Fibroblast of lung (primary cell): ENCODE data around the gene OPN4. TPM values are rescaled to one million over a fixed set of nuclear protein-coding genes. Genes with fewer than 3 reads are reported as not detected.

Source experiments
- DNase-seq, 2 donors: peaks; one replicate each; pipeline versions ENCODE4 v3.0.0 to v3.0.0-alpha.2; 2010; ENCODE audit warnings: low read depth in 2 of 2
- H2AFZ ChIP-seq: 2 replicates; pipeline ENCODE4 v1.5.1; 2012; ENCODE audit warnings: low read length, control low read depth, inconsistent platforms
- H3K27ac ChIP-seq: 2 replicates; pipeline ENCODE4 v1.5.1; 2011; ENCODE audit warnings: low read length, control low read depth; ENCODE audit not compliant: insufficient read depth
- H3K27me3 ChIP-seq: 2 replicates; pipeline ENCODE4 v1.5.1; 2011; ENCODE audit warnings: mild to moderate bottlenecking, low read length; ENCODE audit not compliant: control insufficient read depth, insufficient read depth
- H3K36me3 ChIP-seq: 2 replicates; pipeline ENCODE4 v1.5.1; 2011; ENCODE audit warnings: low read length; ENCODE audit not compliant: control insufficient read depth, insufficient read depth
- H3K4me1 ChIP-seq: 2 replicates; pipeline ENCODE4 v1.5.1; 2011; ENCODE audit warnings: low read length; ENCODE audit not compliant: control insufficient read depth, insufficient read depth; ENCODE audit errors: extremely low read depth
- H3K4me2 ChIP-seq: 2 replicates; pipeline ENCODE4 v1.5.1; 2011; ENCODE audit warnings: low read length, control low read depth; ENCODE audit not compliant: insufficient read depth; ENCODE audit errors: extremely low read depth
- H3K4me3 ChIP-seq, 4 experiments: fragments of 200-600 bp in 1 of 4; sonication (generic) in 1 of 4; replicated peaks in 1 of 4; 2 replicates each; pipeline ENCODE4 v1.5.1; 2011 to 2016; ENCODE audit warnings: low read length in 4 of 4, low read depth in 3 of 4, mild to moderate bottlenecking in 3 of 4, control low read depth in 2 of 4, inconsistent platforms in 1 of 4, mixed read lengths in 1 of 4; ENCODE audit not compliant: insufficient read depth in 1 of 4; ENCODE audit errors: control extremely low read depth in 1 of 4
- H3K79me2 ChIP-seq: 2 replicates; pipeline ENCODE4 v1.5.1; 2012; ENCODE audit warnings: mild to moderate bottlenecking, low read length, inconsistent platforms; ENCODE audit not compliant: control insufficient read depth, insufficient read depth
- H3K9ac ChIP-seq: 2 replicates; pipeline ENCODE4 v1.5.1; 2011; ENCODE audit warnings: mild to moderate bottlenecking, low read length, control low read depth; ENCODE audit not compliant: insufficient read depth
- H3K9me3 ChIP-seq: 2 replicates; pipeline ENCODE4 v1.5.1; 2012; ENCODE audit warnings: low read depth, low read length; ENCODE audit not compliant: control insufficient read depth, insufficient read depth
- H4K20me1 ChIP-seq: 2 replicates; pipeline ENCODE4 v1.5.1; 2011; ENCODE audit warnings: low read length; ENCODE audit not compliant: control insufficient read depth, insufficient read depth; ENCODE audit errors: extremely low read depth
- EZH2 ChIP-seq: IDR thresholded peaks from 2 replicates; pipeline ENCODE4 v1.5.1; 2012; ENCODE audit warnings: low read length, control low read depth, mild to moderate bottlenecking; ENCODE audit errors: missing control alignments
- polyA plus RNA-seq, 2 donors: library from polyadenylated mRNA; depleted of rRNA in 1 of 2; stranded (reverse) in 1 of 2; unstranded in 1 of 2; fragments of >200 nt; gene quantifications; 2 replicates each; pipeline ENCODE4 v1.2.1, GENCODE V29; 2011 to 2012; ENCODE audit warnings: missing spikeins in 1 of 2
- total RNA-seq: library from RNA; depleted of rRNA; stranded (reverse); fragments of >200 nt; gene quantifications from 2 replicates; pipeline ENCODE4 v1.2.1, GENCODE V29; 2014
- TF ChIP-seq, protein P1 (sequence below), 2 donors: IDR thresholded peaks in 1 of 2; conservative IDR thresholded peaks in 1 of 2; 1 replicate in 1 of 2; 2 replicates in 1 of 2; pipeline ENCODE4 v1.5.1; 2011 to 2012; ENCODE audit warnings: low read length in 2 of 2, control low read depth in 1 of 2, inconsistent platforms in 1 of 2, low read depth in 1 of 2, mild to moderate bottlenecking in 1 of 2

Gene OPN4
- total and polyA plus RNA-seq, 2 donors (not counting 1 experiment from before 2014, with no cell fraction given): not detected

DNA sequence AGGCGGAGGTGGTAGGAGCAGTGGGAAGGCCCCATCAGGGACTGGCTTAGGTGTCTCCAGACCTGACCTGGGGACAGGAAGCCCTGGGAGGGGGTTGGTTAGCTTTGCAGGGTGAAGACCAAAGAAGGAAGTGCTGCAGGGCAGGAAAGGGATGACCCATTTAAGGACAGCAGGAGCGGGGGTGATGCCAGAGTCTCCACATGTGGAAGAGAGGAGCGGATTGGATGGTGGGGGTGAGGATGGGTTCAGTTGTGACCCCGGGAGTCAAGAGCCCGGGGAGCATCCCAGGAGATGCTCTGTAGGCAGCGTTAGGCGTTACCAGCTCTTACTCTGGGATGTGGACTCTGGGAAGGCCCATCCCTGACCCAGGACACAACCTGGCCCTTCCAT, 10.9 kb downstream of the OPN4 start:
- Histone ChIP-seq H3K4me2 (no peak overlapping the region), H2AFZ (no peak overlapping the region), H4K20me1 (no peaks in the 10 kb centered on the region), H3K9ac (no peak overlapping the region), H3K4me1 (no peaks in the 10 kb centered on the region), H3K36me3 (no peaks in the 10 kb centered on the region), H3K27ac (no peak overlapping the region), H3K4me3 (no peak overlapping the region), H3K27me3 (no peaks in the 10 kb centered on the region), H3K9me3 (no peaks in the 10 kb centered on the region), H3K79me2 (no peaks in the 10 kb centered on the region)
- DNase-seq: no peak
- TF ChIP-seq, protein P1, sequence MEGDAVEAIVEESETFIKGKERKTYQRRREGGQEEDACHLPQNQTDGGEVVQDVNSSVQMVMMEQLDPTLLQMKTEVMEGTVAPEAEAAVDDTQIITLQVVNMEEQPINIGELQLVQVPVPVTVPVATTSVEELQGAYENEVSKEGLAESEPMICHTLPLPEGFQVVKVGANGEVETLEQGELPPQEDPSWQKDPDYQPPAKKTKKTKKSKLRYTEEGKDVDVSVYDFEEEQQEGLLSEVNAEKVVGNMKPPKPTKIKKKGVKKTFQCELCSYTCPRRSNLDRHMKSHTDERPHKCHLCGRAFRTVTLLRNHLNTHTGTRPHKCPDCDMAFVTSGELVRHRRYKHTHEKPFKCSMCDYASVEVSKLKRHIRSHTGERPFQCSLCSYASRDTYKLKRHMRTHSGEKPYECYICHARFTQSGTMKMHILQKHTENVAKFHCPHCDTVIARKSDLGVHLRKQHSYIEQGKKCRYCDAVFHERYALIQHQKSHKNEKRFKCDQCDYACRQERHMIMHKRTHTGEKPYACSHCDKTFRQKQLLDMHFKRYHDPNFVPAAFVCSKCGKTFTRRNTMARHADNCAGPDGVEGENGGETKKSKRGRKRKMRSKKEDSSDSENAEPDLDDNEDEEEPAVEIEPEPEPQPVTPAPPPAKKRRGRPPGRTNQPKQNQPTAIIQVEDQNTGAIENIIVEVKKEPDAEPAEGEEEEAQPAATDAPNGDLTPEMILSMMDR (conservative IDR thresholded peaks at IDR 0.05 in 1 of 2, IDR thresholded peaks at IDR 0.05 in 1 of 2; ENCODE audit: low read depth in 1 of 2, low read length in 2 of 2): no peak

GRCh38 chr10:86665868-86666267, 11.5 kb downstream of the OPN4 start:
- no peak for TF ChIP-seq EZH2
- TF ChIP-seq, protein P1 (conservative IDR thresholded peaks at IDR 0.05 in 1 of 2, IDR thresholded peaks at IDR 0.05 in 1 of 2; ENCODE audit: low read depth in 1 of 2, low read length in 2 of 2): no peak
- Histone ChIP-seq H3K27me3 (no peaks in the 10 kb centered on the region), H3K9me3 (no peaks in the 10 kb centered on the region), H4K20me1 (no peaks in the 10 kb centered on the region), H3K4me2 (no peak overlapping the region), H3K4me1 (no peaks in the 10 kb centered on the region), H3K79me2 (no peaks in the 10 kb centered on the region), H2AFZ (no peak overlapping the region), H3K4me3 (no peak overlapping the region), H3K27ac (no peak overlapping the region), H3K36me3 (no peaks in the 10 kb centered on the region), H3K9ac (no peak overlapping the region)
- no peak for DNase-seq

DNA sequence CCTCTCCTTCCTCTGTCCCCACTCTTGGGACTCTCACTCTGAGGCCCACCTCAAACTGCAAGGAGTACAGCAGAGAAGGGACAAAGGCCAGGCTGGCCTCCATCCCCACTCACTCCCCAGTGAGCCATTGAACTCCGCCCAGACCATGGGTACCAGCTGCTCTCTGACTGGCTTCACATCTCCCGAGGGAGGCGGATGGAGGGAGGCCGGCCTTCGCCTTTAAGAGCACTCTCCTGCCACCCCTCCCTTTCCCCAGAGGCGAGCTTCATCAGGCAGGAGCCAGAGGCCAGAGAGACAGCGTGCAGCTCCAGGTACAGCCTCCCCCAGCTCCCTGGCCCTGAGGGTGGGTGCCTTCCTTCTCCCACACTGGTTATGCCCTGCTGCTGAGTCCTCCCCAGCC, 12.2 kb downstream of the OPN4 start:
- Histone ChIP-seq H3K4me3 (no peak overlapping the region), H3K79me2 (no peaks in the 10 kb centered on the region), H3K36me3 (no peaks in the 10 kb centered on the region), H3K9ac (no peak overlapping the region), H2AFZ (no peak overlapping the region), H3K27ac (no peak overlapping the region), H3K27me3 (no peaks in the 10 kb centered on the region), H3K9me3 (no peaks in the 10 kb centered on the region), H4K20me1 (no peaks in the 10 kb centered on the region), H3K4me1 (no peaks in the 10 kb centered on the region), H3K4me2 (no peak overlapping the region)
- no peak for DNase-seq
- TF ChIP-seq EZH2: no peak
- TF ChIP-seq, protein P1 (conservative IDR thresholded peaks at IDR 0.05 in 1 of 2, IDR thresholded peaks at IDR 0.05 in 1 of 2; ENCODE audit: low read depth in 1 of 2, low read length in 2 of 2): no peak
